GM06990 (cell line): Measurements from ENCODE around the gene FAM200B.
A peak's percentile ranks its signal among the peaks of the same experiment; 100 is the strongest.

ENCODE experiments used
- DNase-seq: peaks from one replicate; pipeline ENCODE4 v3.0.0-alpha.2; 2011; ENCODE audit not compliant: insufficient read length; ENCODE audit errors: extremely low read depth
- H3K27me3 ChIP-seq: replicated peaks from 2 replicates; pipeline ENCODE4 v1.6.0; 2011; ENCODE audit warnings: low read length; ENCODE audit not compliant: control insufficient read depth, insufficient read depth
- H3K36me3 ChIP-seq: 2 replicates; pipeline ENCODE4 v1.5.1; 2011; ENCODE audit warnings: low read length; ENCODE audit not compliant: control insufficient read depth, insufficient read depth
- H3K4me3 ChIP-seq: replicated peaks from 2 replicates; pipeline ENCODE4 v1.5.1; 2011; ENCODE audit warnings: low read depth, mild to moderate bottlenecking, control low read depth, low read length
- TF ChIP-seq, protein P1 (sequence below): IDR thresholded peaks from 2 replicates; pipeline ENCODE4 v1.5.1; 2011; ENCODE audit warnings: low read length, control low read depth, mild to moderate bottlenecking, inconsistent platforms; ENCODE audit not compliant: insufficient read depth, poor library complexity, severe bottlenecking

The FAM200B gene

DNA sequence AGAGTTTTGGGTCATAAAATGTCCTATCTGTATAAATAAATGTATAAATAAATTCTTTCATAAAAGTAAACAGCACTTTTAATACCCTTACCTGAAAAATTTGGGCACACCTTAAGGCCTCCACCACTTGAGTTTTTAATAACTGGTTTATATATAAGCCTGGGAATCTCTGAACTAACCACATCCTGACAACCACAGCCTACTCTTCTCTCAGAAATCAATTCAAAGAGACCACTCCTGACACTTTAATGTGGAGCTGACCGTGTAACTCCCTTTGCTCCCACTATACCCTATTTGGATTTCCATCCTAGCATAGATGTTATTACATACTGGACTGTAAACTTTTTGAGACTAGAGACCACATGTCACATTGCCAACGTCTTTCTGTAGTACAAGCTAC, 30.0 kb upstream of the FAM200B start:
- no peak for DNase-seq
- no peaks in the 10 kb centered on the region for H3K36me3 ChIP-seq
- TF ChIP-seq, protein P1, sequence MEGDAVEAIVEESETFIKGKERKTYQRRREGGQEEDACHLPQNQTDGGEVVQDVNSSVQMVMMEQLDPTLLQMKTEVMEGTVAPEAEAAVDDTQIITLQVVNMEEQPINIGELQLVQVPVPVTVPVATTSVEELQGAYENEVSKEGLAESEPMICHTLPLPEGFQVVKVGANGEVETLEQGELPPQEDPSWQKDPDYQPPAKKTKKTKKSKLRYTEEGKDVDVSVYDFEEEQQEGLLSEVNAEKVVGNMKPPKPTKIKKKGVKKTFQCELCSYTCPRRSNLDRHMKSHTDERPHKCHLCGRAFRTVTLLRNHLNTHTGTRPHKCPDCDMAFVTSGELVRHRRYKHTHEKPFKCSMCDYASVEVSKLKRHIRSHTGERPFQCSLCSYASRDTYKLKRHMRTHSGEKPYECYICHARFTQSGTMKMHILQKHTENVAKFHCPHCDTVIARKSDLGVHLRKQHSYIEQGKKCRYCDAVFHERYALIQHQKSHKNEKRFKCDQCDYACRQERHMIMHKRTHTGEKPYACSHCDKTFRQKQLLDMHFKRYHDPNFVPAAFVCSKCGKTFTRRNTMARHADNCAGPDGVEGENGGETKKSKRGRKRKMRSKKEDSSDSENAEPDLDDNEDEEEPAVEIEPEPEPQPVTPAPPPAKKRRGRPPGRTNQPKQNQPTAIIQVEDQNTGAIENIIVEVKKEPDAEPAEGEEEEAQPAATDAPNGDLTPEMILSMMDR = no peak
- no peaks in the 10 kb centered on the region for H3K27me3 ChIP-seq
- peak overlapping the region; percentile 18 for H3K4me3 ChIP-seq

DNA sequence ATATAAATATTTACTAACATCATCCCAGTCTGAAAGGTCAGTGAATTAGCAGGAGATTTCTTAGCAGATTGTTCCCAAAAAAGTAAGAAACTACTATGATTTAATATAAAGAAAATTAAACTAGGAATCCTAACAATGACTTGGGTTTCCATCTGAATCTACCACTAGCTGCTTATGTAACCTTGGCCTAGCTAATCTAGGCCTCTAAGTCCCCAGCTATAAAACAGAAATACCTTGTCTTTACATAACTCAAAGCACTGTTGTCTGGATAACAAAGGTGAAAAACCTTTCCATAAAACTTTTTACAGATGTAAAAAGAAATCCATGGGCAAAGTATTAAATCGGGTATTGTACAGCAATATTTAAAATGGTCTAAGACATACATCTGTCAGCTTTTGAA, 29.4 kb upstream of the FAM200B start:
- Histone ChIP-seq H3K4me3 (no peak overlapping the region; the same call in 1 of the 2 replicates), H3K27me3 (no peaks in the 10 kb centered on the region), H3K36me3 (no peaks in the 10 kb centered on the region)
- no peak for DNase-seq
- TF ChIP-seq, protein P1 = no peak

DNA sequence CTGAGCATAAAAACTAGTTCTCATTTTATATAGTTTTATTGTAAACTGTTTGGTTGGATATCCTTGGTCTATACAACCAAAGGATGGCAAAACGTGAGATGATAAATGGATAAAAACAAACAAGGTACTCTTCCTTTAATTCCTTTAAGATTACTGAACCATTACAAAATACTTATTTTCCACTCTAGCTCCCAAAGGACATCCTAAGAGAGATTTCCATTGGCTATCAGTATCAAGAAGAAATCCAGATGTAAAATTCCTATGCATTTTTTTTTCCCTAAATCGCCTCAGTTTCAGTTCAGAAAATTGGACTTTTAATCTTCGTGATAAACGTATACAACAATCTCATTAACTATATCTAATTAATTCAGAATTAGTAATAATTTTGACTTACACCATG, 28.8 kb upstream of the FAM200B start:
- no peaks in the 10 kb centered on the region for H3K27me3 ChIP-seq
- TF ChIP-seq, protein P1 = no peak
- DNase-seq = no peak
- no peaks in the 10 kb centered on the region for H3K36me3 ChIP-seq
- H3K4me3 ChIP-seq = peak overlapping the region; percentile 78

DNA sequence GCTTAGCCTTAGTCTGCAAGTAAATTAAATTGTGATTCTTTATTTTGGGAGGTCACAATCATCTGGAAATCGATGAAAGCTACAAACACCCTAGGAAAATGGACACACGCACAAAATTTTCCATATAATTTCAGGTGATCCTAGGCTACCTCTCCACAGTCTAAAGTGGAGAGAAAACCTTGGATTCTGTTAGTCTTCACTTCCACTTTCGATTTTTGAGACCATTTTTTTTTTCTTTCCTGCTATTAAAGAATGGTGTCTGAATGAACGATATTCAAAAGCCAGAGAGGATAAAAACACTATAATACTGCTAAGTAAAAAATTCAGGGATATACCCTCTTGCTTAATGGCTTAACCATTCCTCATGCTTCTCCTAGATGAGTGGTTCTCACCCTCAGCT, 28.2 kb upstream of the FAM200B start:
- Histone ChIP-seq H3K36me3 (no peaks in the 10 kb centered on the region), H3K4me3 (peak overlapping the region; percentile 78), H3K27me3 (no peaks in the 10 kb centered on the region)
- no peak for DNase-seq
- TF ChIP-seq, protein P1 = no peak

DNA sequence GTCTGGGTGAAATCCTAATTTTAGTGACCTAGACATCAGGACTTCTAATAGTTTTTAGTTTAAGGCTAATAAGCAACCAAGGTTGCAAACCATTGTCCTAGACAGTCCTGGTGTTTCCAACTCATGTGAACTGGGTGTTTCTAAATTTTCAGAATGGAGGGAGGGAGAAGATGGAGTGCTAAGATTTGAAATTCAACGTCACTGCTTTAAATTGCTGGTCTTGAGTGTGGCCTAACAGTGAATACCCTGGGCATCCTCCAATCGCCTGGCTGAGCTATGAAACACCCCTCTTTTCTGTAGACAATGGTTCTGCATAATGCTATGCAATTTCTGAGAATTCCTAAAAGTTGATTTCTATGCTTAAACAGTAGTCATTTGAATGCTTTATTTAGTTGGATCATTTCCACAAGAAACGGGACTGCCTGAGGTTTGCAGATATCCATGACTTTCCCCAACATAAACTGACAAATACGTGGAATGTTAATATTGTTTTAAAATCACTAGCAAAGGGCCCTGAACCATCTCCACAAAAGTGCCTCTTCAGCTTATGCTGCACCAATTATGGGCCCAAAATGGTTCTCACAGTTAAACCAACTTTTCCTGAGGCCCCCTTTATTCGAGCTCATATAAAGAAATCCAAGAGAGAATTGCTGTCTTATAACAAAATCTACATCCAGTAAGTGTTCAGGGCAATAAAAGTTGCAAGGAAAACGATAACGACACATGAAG, 27.6 kb upstream of the FAM200B start:
- no peak for DNase-seq
- TF ChIP-seq, protein P1 = no peak
- Histone ChIP-seq H3K4me3 (peak overlapping the region; percentile 78), H3K36me3 (no peaks in the 10 kb centered on the region), H3K27me3 (no peaks in the 10 kb centered on the region)
